GM23248 (cell line): ENCODE measurements around the gene CADM4.

ENCODE experiments used
- EZH2 ChIP-seq: fragments of 200-600 bp; sonication (generic); IDR thresholded peaks from 2 replicates; pipeline ENCODE4 v1.6.1; 2018; ENCODE audit warnings: antibody characterized with exemption, mild to moderate bottlenecking; ENCODE audit not compliant: insufficient read depth, poor library complexity, severe bottlenecking
- EZH2phosphoT487 ChIP-seq: fragments of 200-600 bp; sonication (generic); IDR thresholded peaks from 2 replicates; pipeline ENCODE4 v1.6.1; 2018; ENCODE audit warnings: antibody characterized with exemption, moderate library complexity, mild to moderate bottlenecking, low read depth; ENCODE audit not compliant: insufficient read depth

DNA sequence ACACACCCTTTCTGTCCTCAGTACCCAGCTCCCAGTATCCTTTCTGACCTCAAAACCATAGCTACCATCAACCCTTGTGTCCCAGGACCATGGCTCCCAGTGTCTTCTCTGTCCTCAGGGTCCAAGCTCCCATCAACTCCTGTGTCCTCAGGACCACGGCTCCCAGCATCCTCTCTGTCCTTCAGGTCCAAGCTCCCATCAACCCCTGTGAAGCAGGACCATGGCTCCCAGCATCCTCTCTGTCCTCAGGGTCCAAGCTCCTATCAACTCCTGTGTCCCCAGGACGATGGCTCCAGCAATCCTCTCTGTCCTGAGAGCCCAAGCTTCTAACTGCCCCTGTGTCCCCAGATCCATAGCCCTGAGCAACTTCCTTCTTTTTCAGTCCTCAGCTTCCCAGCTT, 1.7 kb upstream of the CADM4 start:
- TF ChIP-seq EZH2phosphoT487 (no peak), EZH2 (no peak)
